HCT116 (cell line): Measurements from ENCODE around the gene RPL41. TPM values are rescaled to one million over a fixed set of nuclear protein-coding genes. Genes with fewer than 3 reads are reported as not detected.

Experiments
- ATAC-seq: fragments of 200-7000 bp; cut with Tn5 transposase; 2 replicates; pipeline ENCODE4 v1.9.1; 2020; ENCODE audit warnings: mild to moderate bottlenecking, moderate library complexity
- BruUV-seq: library from RNA; stranded (reverse); fragments of 400-500 nt; replicated peaks from 2 replicates; lab custom pipeline; 2021; lab: Mats Ljungman, UMichigan
- CTCF ChIA-PET: fragments of 300-600 bp; sonication (Branson Sonifier 250); formaldehyde crosslinking; loops from one replicate; lab custom pipeline; 2021; ENCODE audit warnings: antibody characterized with exemption; lab: Charles Lee
- POLR2A ChIA-PET: fragments of 300-600, 350-600 bp; sonication (Branson Sonifier 250); formaldehyde crosslinking; loops from one replicate; lab custom pipeline; 2021; ENCODE audit warnings: antibody characterized with exemption; lab: Charles Lee
- RAD21 ChIA-PET, 2 experiments: fragments of 300-600 bp; sonication (Branson Sonifier 250); formaldehyde crosslinking; loops; one replicate each; lab custom pipeline; 2023; ENCODE audit warnings: low total read pairs in 2 of 2; ENCODE audit not compliant: uncharacterized antibody in 2 of 2, unreplicated experiment in 2 of 2, low non-redundant PET in 1 of 2; lab: Charles Lee
- DNase-seq: peaks from one replicate; pipeline ENCODE4 v3.0.0-alpha.2; 2010; ENCODE audit warnings: low read depth, low spot score
- H2AFZ ChIP-seq: fragments of 200-600 bp; shearing (Covaris generic), sonication (generic); 2 replicates; pipeline ENCODE4 v1.6.1; 2017; ENCODE audit warnings: low read depth, mixed run types, mixed read lengths, antibody characterized with exemption, low read length; ENCODE audit not compliant: poor library complexity, severe bottlenecking
- H3K27ac ChIP-seq: 2 replicates; pipeline ENCODE4 v1.5.1; 2012; ENCODE audit warnings: low read depth, low read length
- H3K27me3 ChIP-seq: fragments of 200-600 bp; sonication (generic); 2 replicates; pipeline ENCODE4 v1.6.1; 2016; ENCODE audit warnings: mixed run types, low read length, mixed read lengths; ENCODE audit not compliant: insufficient read depth
- H3K36me3 ChIP-seq, 2 experiments: fragments of 200-500 bp in 1 of 2; fragments of 200-600 bp in 1 of 2; sonication (Bioruptor generic) in 1 of 2; sonication (generic) in 1 of 2; 2 replicates each; pipeline versions ENCODE4 v1.5.1 to v1.6.1; 2014 to 2016; ENCODE audit warnings: low read length in 2 of 2, inconsistent platforms in 1 of 2, mixed read lengths in 1 of 2, mixed run types in 1 of 2; ENCODE audit not compliant: insufficient read depth in 2 of 2, control insufficient read depth in 1 of 2
- H3K4me1 ChIP-seq, 2 experiments: fragments of 200-600 bp in 1 of 2; sonication (generic) in 1 of 2; 2 replicates each; pipeline versions ENCODE4 v1.5.1 to v1.6.1; 2012 to 2017; ENCODE audit warnings: low read length in 2 of 2, inconsistent platforms in 1 of 2, mild to moderate bottlenecking in 1 of 2, mixed read lengths in 1 of 2, mixed run types in 1 of 2, moderate library complexity in 1 of 2; ENCODE audit not compliant: insufficient read depth in 2 of 2, control insufficient read depth in 1 of 2
- H3K4me2 ChIP-seq: fragments of 200-600 bp; sonication (generic); 2 replicates; pipeline ENCODE4 v1.6.1; 2017; ENCODE audit warnings: mixed run types, low read length, mixed read lengths
- H3K4me3 ChIP-seq, 2 experiments: fragments of 200-600 bp in 1 of 2; sonication (generic) in 1 of 2; replicated peaks in 1 of 2; 2 replicates each; pipeline ENCODE4 v1.5.1; 2011 to 2016; ENCODE audit warnings: low read length in 2 of 2, control low read depth in 1 of 2, low read depth in 1 of 2, mild to moderate bottlenecking in 1 of 2, mixed read lengths in 1 of 2, mixed run types in 1 of 2
- H3K79me2 ChIP-seq: fragments of 200-600 bp; sonication (generic); 2 replicates; pipeline ENCODE4 v1.6.1; 2017; ENCODE audit warnings: mild to moderate bottlenecking, mixed run types, low read length, moderate library complexity, mixed read lengths; ENCODE audit not compliant: insufficient read depth
- H3K9ac ChIP-seq: fragments of 200-600 bp; sonication (generic); 2 replicates; pipeline ENCODE4 v1.6.1; 2016; ENCODE audit warnings: low read length, mixed read lengths
- H3K9me2 ChIP-seq: fragments of 200-600 bp; sonication (generic), shearing (Covaris generic); 2 replicates; pipeline ENCODE4 v1.6.1; 2017; ENCODE audit warnings: mixed run types, mild to moderate bottlenecking, moderate library complexity; ENCODE audit not compliant: insufficient read depth
- H3K9me3 ChIP-seq, 2 experiments: fragments of 200-500 bp in 1 of 2; fragments of 200-600 bp in 1 of 2; sonication (Bioruptor generic) in 1 of 2; sonication (generic) in 1 of 2; 2 replicates each; pipeline ENCODE4 v1.6.1; 2014 to 2017; ENCODE audit warnings: low read length in 2 of 2, mixed read lengths in 2 of 2, inconsistent platforms in 1 of 2, low read depth in 1 of 2, mild to moderate bottlenecking in 1 of 2, mixed run types in 1 of 2, moderate library complexity in 1 of 2; ENCODE audit not compliant: control insufficient read depth in 1 of 2, insufficient read depth in 1 of 2
- H4K20me1 ChIP-seq: fragments of 200-600 bp; sonication (generic), shearing (Covaris generic); 2 replicates; pipeline ENCODE4 v1.6.1; 2017; ENCODE audit warnings: mixed run types, mild to moderate bottlenecking, moderate library complexity; ENCODE audit not compliant: insufficient read depth
- CBX3 ChIP-seq: IDR thresholded peaks from 2 replicates; pipeline ENCODE4 v1.6.1; 2012; ENCODE audit warnings: low read depth
- CEBPB ChIP-seq: IDR thresholded peaks from 2 replicates; pipeline ENCODE4 v1.6.1; 2012; ENCODE audit warnings: low read depth
- EZH2phosphoT487 ChIP-seq: fragments of 200-600 bp; IDR thresholded peaks from 2 replicates; pipeline ENCODE4 v1.6.1; 2018; ENCODE audit warnings: antibody characterized with exemption, borderline replicate concordance
- RAD21 ChIP-seq: IDR thresholded peaks from 2 replicates; pipeline ENCODE4 v1.6.1; 2012; ENCODE audit warnings: low read depth, mild to moderate bottlenecking
- SRF ChIP-seq: IDR thresholded peaks from 2 replicates; pipeline ENCODE4 v1.6.1; 2012; ENCODE audit warnings: low read depth
- ZFX ChIP-seq: fragments of 450-650 bp; IDR thresholded peaks from 2 replicates; pipeline ENCODE4 v1.6.1; 2017
- intact Hi-C: fragments of 100-400 bp; cut with micrococcal nuclease; formaldehyde crosslinking; loops from 2 replicates; pipeline ENCODE4 v1.10.0; 2022
- total RNA-seq: library from RNA; stranded (reverse); gene quantifications from one replicate; pipeline ENCODE4 v1.2.1, GENCODE V29; 2021; ENCODE audit not compliant: unreplicated experiment
- TF ChIP-seq, protein P1 (sequence below): IDR thresholded peaks from 2 replicates; pipeline ENCODE4 v1.6.1; 2012; ENCODE audit warnings: low read depth
- TF ChIP-seq, protein P2 (sequence below): IDR thresholded peaks from 2 replicates; pipeline ENCODE4 v1.6.1; 2012
- TF ChIP-seq, protein P3 (sequence below), 3 experiments: fragments of 200-600 bp in 1 of 3; sonication (generic) in 1 of 3; IDR thresholded peaks in 2 of 3; conservative IDR thresholded peaks in 1 of 3; 2 replicates each; pipeline ENCODE4 v1.5.1; 2012 to 2017; ENCODE audit warnings: low read depth in 2 of 3, low read length in 2 of 3, antibody characterized with exemption in 1 of 3, borderline replicate concordance in 1 of 3, control low read depth in 1 of 3, mild to moderate bottlenecking in 1 of 3, mixed read lengths in 1 of 3, mixed run types in 1 of 3, moderate library complexity in 1 of 3; ENCODE audit not compliant: insufficient read depth in 1 of 3

RPL41 gene
- total RNA-seq, 1 experiment from 2014 or later, result 4,327 TPM

DNA sequence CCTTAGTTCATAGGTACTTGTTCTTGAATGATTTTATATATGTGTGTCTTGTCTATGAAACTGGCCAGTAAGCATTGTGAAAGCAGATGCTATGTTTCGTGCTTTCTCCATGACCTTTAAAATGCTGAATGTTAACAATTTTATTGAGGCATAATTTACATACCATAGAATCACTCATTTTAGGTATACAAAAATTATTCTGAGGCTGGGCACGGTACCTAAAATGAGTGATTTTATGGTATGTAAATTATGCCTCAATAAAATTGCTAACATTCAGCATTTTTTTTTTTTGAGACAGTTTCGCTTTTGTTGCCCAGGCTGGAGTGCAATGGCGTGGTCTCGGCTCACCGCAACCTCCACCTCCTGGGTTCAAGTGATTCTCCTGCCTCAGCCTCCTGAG lies 18.5 kb downstream of the RPL41 start:
- intact Hi-C loops, result no loop called here
- BruUV-seq, result no TSS peak
- Histone ChIP-seq H3K27me3 (no peaks in the 10 kb centered on the region), H3K79me2 (peaks cover 13% of the 10 kb centered on the region; the same call in 1 of the 2 replicates), H3K4me2 (no peak overlapping the region), H3K36me3 (peaks cover 44 to 71% of the 10 kb centered on the region in 2 experiments), H3K9ac (no peak overlapping the region), H3K9me2 (no peaks in the 10 kb centered on the region), H2AFZ (no peak overlapping the region), H3K4me3 (no peak overlapping the region), H3K4me1 (no peaks in the 10 kb centered on the region; a peak in 1 of 4 replicates), H3K9me3 (no peaks in the 10 kb centered on the region), H3K27ac (no peak overlapping the region), H4K20me1 (no peaks in the 10 kb centered on the region)
- POLR2A ChIA-PET, result no interaction called here
- DNase-seq, result no peak
- CTCF ChIA-PET, result no interaction called here
- TF ChIP-seq CBX3 (no peak), CEBPB (no peak), ZFX (no peak), SRF (no peak), EZH2phosphoT487 (no peak), RAD21 (no peak)
- TF ChIP-seq, protein P1, sequence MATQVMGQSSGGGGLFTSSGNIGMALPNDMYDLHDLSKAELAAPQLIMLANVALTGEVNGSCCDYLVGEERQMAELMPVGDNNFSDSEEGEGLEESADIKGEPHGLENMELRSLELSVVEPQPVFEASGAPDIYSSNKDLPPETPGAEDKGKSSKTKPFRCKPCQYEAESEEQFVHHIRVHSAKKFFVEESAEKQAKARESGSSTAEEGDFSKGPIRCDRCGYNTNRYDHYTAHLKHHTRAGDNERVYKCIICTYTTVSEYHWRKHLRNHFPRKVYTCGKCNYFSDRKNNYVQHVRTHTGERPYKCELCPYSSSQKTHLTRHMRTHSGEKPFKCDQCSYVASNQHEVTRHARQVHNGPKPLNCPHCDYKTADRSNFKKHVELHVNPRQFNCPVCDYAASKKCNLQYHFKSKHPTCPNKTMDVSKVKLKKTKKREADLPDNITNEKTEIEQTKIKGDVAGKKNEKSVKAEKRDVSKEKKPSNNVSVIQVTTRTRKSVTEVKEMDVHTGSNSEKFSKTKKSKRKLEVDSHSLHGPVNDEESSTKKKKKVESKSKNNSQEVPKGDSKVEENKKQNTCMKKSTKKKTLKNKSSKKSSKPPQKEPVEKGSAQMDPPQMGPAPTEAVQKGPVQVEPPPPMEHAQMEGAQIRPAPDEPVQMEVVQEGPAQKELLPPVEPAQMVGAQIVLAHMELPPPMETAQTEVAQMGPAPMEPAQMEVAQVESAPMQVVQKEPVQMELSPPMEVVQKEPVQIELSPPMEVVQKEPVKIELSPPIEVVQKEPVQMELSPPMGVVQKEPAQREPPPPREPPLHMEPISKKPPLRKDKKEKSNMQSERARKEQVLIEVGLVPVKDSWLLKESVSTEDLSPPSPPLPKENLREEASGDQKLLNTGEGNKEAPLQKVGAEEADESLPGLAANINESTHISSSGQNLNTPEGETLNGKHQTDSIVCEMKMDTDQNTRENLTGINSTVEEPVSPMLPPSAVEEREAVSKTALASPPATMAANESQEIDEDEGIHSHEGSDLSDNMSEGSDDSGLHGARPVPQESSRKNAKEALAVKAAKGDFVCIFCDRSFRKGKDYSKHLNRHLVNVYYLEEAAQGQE, result no peak
- TF ChIP-seq, protein P2, sequence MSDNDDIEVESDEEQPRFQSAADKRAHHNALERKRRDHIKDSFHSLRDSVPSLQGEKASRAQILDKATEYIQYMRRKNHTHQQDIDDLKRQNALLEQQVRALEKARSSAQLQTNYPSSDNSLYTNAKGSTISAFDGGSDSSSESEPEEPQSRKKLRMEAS, result no peak
- TF ChIP-seq, protein P3, sequence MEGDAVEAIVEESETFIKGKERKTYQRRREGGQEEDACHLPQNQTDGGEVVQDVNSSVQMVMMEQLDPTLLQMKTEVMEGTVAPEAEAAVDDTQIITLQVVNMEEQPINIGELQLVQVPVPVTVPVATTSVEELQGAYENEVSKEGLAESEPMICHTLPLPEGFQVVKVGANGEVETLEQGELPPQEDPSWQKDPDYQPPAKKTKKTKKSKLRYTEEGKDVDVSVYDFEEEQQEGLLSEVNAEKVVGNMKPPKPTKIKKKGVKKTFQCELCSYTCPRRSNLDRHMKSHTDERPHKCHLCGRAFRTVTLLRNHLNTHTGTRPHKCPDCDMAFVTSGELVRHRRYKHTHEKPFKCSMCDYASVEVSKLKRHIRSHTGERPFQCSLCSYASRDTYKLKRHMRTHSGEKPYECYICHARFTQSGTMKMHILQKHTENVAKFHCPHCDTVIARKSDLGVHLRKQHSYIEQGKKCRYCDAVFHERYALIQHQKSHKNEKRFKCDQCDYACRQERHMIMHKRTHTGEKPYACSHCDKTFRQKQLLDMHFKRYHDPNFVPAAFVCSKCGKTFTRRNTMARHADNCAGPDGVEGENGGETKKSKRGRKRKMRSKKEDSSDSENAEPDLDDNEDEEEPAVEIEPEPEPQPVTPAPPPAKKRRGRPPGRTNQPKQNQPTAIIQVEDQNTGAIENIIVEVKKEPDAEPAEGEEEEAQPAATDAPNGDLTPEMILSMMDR (IDR thresholded peaks at IDR 0.05 in 2 of 3, conservative IDR thresholded peaks at IDR 0.05 in 1 of 3; ENCODE audit: borderline replicate concordance in 1 of 3, insufficient read depth in 1 of 3, low read depth in 2 of 3, low read length in 2 of 3), result no peak
- RAD21 ChIA-PET, result no interaction called here
- ATAC-seq, result no peak
